Measurements from ENCODE around the gene GLP2R. TPM values are rescaled to one million over a fixed set of nuclear protein-coding genes. Genes with fewer than 3 reads are reported as not detected.

Gene GLP2R
- total RNA-seq, 1 donor from 2014 or later, result not detected

GRCh38 chr17:9844153-9844552 lies 18.4 kb downstream of the GLP2R start:
- H3K27me3 Mint-ChIP-seq (ENCODE audit: unreplicated experiment), result peaks cover 2% of the 10 kb centered on the region
- no peaks in the 10 kb centered on the region for H3K9me3 Mint-ChIP-seq (ENCODE audit: unreplicated experiment)
- DNase-seq, result no peak
- H3K36me3 Mint-ChIP-seq (ENCODE audit: unreplicated experiment), result peaks cover 5% of the 10 kb centered on the region
- no peak overlapping the region for H3K27ac Mint-ChIP-seq (ENCODE audit: unreplicated experiment)
- no peaks in the 10 kb centered on the region for H3K4me1 Mint-ChIP-seq (ENCODE audit: low read depth, unreplicated experiment)
- TF ChIP-seq CTCF (IDR thresholded peaks at IDR 0.05; ENCODE audit: partially characterized antibody, unreplicated experiment), result no peak
- no peak overlapping the region for H3K4me3 Mint-ChIP-seq (ENCODE audit: unreplicated experiment)

- Mint-ChIP-seq H3K36me3 (ENCODE audit: unreplicated experiment) (peaks cover 5% of the 10 kb centered on the region), H3K4me1 (ENCODE audit: low read depth, unreplicated experiment) (no peaks in the 10 kb centered on the region), H3K27me3 (ENCODE audit: unreplicated experiment) (peaks cover 2% of the 10 kb centered on the region), H3K27ac (ENCODE audit: unreplicated experiment) (no peak overlapping the region), H3K4me3 (ENCODE audit: unreplicated experiment) (no peak overlapping the region), H3K9me3 (ENCODE audit: unreplicated experiment) (no peaks in the 10 kb centered on the region)
- TF ChIP-seq CTCF (IDR thresholded peaks at IDR 0.05; ENCODE audit: partially characterized antibody, unreplicated experiment), result no peak
- no peak for DNase-seq
Observed at GRCh38 chr17:9845306-9845705, 19.6 kb downstream of the GLP2R start.

- TF ChIP-seq CTCF (IDR thresholded peaks at IDR 0.05; ENCODE audit: partially characterized antibody, unreplicated experiment), result no peak
- no peaks in the 10 kb centered on the region for H3K9me3 Mint-ChIP-seq (ENCODE audit: unreplicated experiment)
- no peaks in the 10 kb centered on the region for H3K4me1 Mint-ChIP-seq (ENCODE audit: low read depth, unreplicated experiment)
- H3K4me3 Mint-ChIP-seq (ENCODE audit: unreplicated experiment), result no peak overlapping the region
- H3K27ac Mint-ChIP-seq (ENCODE audit: unreplicated experiment), result no peak overlapping the region
- no peak for DNase-seq
- no peaks in the 10 kb centered on the region for H3K27me3 Mint-ChIP-seq (ENCODE audit: unreplicated experiment)
- H3K36me3 Mint-ChIP-seq (ENCODE audit: unreplicated experiment), result no peaks in the 10 kb centered on the region
Observed at GRCh38 chr17:9850151-9850550, 24.4 kb downstream of the GLP2R start.

GRCh38 chr17:9854255-9854654 lies 28.5 kb downstream of the GLP2R start:
- no peak for TF ChIP-seq CTCF (IDR thresholded peaks at IDR 0.05; ENCODE audit: partially characterized antibody, unreplicated experiment)
- no peak for DNase-seq
- Mint-ChIP-seq H3K4me3 (ENCODE audit: unreplicated experiment) (no peak overlapping the region), H3K27ac (ENCODE audit: unreplicated experiment) (no peak overlapping the region), H3K27me3 (ENCODE audit: unreplicated experiment) (no peaks in the 10 kb centered on the region), H3K9me3 (ENCODE audit: unreplicated experiment) (peaks cover 1% of the 10 kb centered on the region), H3K4me1 (ENCODE audit: low read depth, unreplicated experiment) (no peaks in the 10 kb centered on the region), H3K36me3 (ENCODE audit: unreplicated experiment) (no peaks in the 10 kb centered on the region)

GRCh38 chr17:9855036-9855435 lies 29.3 kb downstream of the GLP2R start:
- Mint-ChIP-seq H3K9me3 (ENCODE audit: unreplicated experiment) (peaks cover 1% of the 10 kb centered on the region), H3K27ac (ENCODE audit: unreplicated experiment) (no peak overlapping the region), H3K27me3 (ENCODE audit: unreplicated experiment) (no peaks in the 10 kb centered on the region), H3K4me3 (ENCODE audit: unreplicated experiment) (no peak overlapping the region), H3K36me3 (ENCODE audit: unreplicated experiment) (no peaks in the 10 kb centered on the region), H3K4me1 (ENCODE audit: low read depth, unreplicated experiment) (no peaks in the 10 kb centered on the region)
- no peak for TF ChIP-seq CTCF (IDR thresholded peaks at IDR 0.05; ENCODE audit: partially characterized antibody, unreplicated experiment)
- DNase-seq, result no peak
